Hepatocyte (in vitro differentiated cells): ENCODE data around the gene SNX19. TPM values are rescaled to one million over a fixed set of nuclear protein-coding genes. Genes with fewer than 3 reads are reported as not detected.

Experiments
- DNase-seq: peaks from one replicate; pipeline ENCODE4 v3.0.0-alpha.2; 2016; ENCODE audit warnings: low spot score
- H2AFZ ChIP-seq: fragments of 200-600 bp; sonication (generic); 2 replicates; pipeline ENCODE4 v1.6.0; 2016; ENCODE audit warnings: antibody characterized with exemption, mild to moderate bottlenecking
- H3K27ac ChIP-seq: fragments of 200-600 bp; sonication (generic); 2 replicates; pipeline ENCODE4 v1.5.1; 2016; ENCODE audit warnings: mild to moderate bottlenecking
- H3K27me3 ChIP-seq: fragments of 200-600 bp; sonication (generic); 2 replicates; pipeline ENCODE4 v1.6.1; 2016
- H3K36me3 ChIP-seq: fragments of 200-600 bp; sonication (generic); replicated peaks from 2 replicates; pipeline ENCODE4 v1.5.1; 2016; ENCODE audit warnings: low read depth; ENCODE audit not compliant: insufficient read depth
- H3K4me1 ChIP-seq: fragments of 200-600 bp; sonication (generic); 2 replicates; pipeline ENCODE4 v1.5.1; 2016; ENCODE audit warnings: mild to moderate bottlenecking, moderate library complexity; ENCODE audit not compliant: insufficient read depth
- H3K4me2 ChIP-seq: fragments of 200-600 bp; sonication (generic); 2 replicates; pipeline ENCODE4 v1.6.0; 2016
- H3K4me3 ChIP-seq: fragments of 200-600 bp; sonication (generic); 2 replicates; pipeline ENCODE4 v1.5.1; 2016; ENCODE audit warnings: mild to moderate bottlenecking
- H3K79me2 ChIP-seq: fragments of 200-600 bp; sonication (generic); 2 replicates; pipeline ENCODE4 v1.6.0; 2017; ENCODE audit warnings: mild to moderate bottlenecking
- H3K9me2 ChIP-seq: fragments of 200-600 bp; sonication (generic); replicated peaks from 2 replicates; pipeline ENCODE4 v1.6.0; 2017; ENCODE audit warnings: mild to moderate bottlenecking; ENCODE audit not compliant: insufficient read depth
- H3K9me3 ChIP-seq: fragments of 200-600 bp; sonication (generic); 2 replicates; pipeline ENCODE4 v1.5.1; 2016; ENCODE audit warnings: low read depth, mild to moderate bottlenecking
- H4K20me1 ChIP-seq: fragments of 200-600 bp; sonication (generic); 2 replicates; pipeline ENCODE4 v1.6.0; 2016; ENCODE audit warnings: mild to moderate bottlenecking; ENCODE audit not compliant: insufficient read depth, poor library complexity, severe bottlenecking
- CTCF ChIP-seq: fragments of 200-600 bp; sonication (generic); IDR thresholded peaks from 2 replicates; pipeline ENCODE4 v1.5.1; 2016; ENCODE audit warnings: antibody characterized with exemption, mild to moderate bottlenecking; ENCODE audit not compliant: poor library complexity
- EZH2 ChIP-seq: fragments of 200-600 bp; sonication (generic); IDR thresholded peaks from 2 replicates; pipeline ENCODE4 v1.6.1; 2016; ENCODE audit warnings: antibody characterized with exemption, mild to moderate bottlenecking, borderline replicate concordance
- EZH2phosphoT487 ChIP-seq: fragments of 200-600 bp; sonication (generic); IDR thresholded peaks from one replicate; pipeline ENCODE4 v1.6.1; 2018; ENCODE audit warnings: antibody characterized with exemption, mild to moderate bottlenecking, low read depth, moderate library complexity; ENCODE audit not compliant: unreplicated experiment, severe bottlenecking
- WGBS: methylation state at CpG from one replicate; pipeline ENCODE4 v1.1.6; 2016; ENCODE audit warnings: low lambda C conversion rate; ENCODE audit errors: missing lambda C conversion rate; 5-methylcytosine and 5-hydroxymethylcytosine counted together
- polyA plus RNA-seq: library from polyadenylated mRNA; unstranded; fragments of >200 nt; fragmentation: Nextera tagmentation; extraction: Ambion mirVana; gene quantifications from 2 replicates; pipeline ENCODE4 v1.2.1, GENCODE V29; 2016
- total RNA-seq: library from RNA; depleted of rRNA; stranded (reverse); fragments of >200 nt; gene quantifications from 2 replicates; pipeline ENCODE4 v1.2.3, GENCODE V29; 2014

Gene SNX19
- total and polyA plus RNA-seq, 2 experiments from 2014 or later, result 40.6 to 64.3 TPM

GRCh38 chr11:130865091-130865773 is 51.0 kb downstream of the SNX19 start:
- Histone ChIP-seq H3K36me3 (no peaks in the 10 kb centered on the region), H3K27me3 (no peaks in the 10 kb centered on the region), H3K27ac (peak overlapping the region; percentile 50), H3K4me1 (peaks cover 4% of the 10 kb centered on the region), H3K9me2 (no peaks in the 10 kb centered on the region), H4K20me1 (no peaks in the 10 kb centered on the region), H3K4me3 (no peak overlapping the region), H3K4me2 (no peak overlapping the region), H3K9me3 (no peaks in the 10 kb centered on the region), H2AFZ (no peak overlapping the region), H3K79me2 (no peaks in the 10 kb centered on the region)
- peak; percentile 11 for DNase-seq
- 80% methylated on average over 11 of the region's 11 CpGs for WGBS
- no peak for TF ChIP-seq EZH2phosphoT487
- no peak for TF ChIP-seq EZH2
- no peak for TF ChIP-seq CTCF

GRCh38 chr11:130861902-130862860 is 54.1 kb downstream of the SNX19 start:
- WGBS, result 28% methylated on average over 30 of the region's 30 CpGs
- peaks cover 4% of the 10 kb centered on the region for H3K4me1 ChIP-seq
- no peaks in the 10 kb centered on the region for H3K9me3 ChIP-seq
- H3K27ac ChIP-seq, result no peak overlapping the region
- DNase-seq, result peak; percentile 96
- H3K4me2 ChIP-seq, result peak overlapping the region; percentile 72
- H3K4me3 ChIP-seq, result no peak overlapping the region
- no peaks in the 10 kb centered on the region for H3K9me2 ChIP-seq
- H3K27me3 ChIP-seq, result no peaks in the 10 kb centered on the region
- TF ChIP-seq CTCF (peak; percentile 100), EZH2 (no peak)
- no peaks in the 10 kb centered on the region for H4K20me1 ChIP-seq
- no peak overlapping the region for H2AFZ ChIP-seq
- no peaks in the 10 kb centered on the region for H3K79me2 ChIP-seq
- H3K36me3 ChIP-seq, result no peaks in the 10 kb centered on the region

- H3K4me1 ChIP-seq, result peaks cover 4% of the 10 kb centered on the region
- WGBS, result 98% methylated on average over 12 of the region's 14 CpGs
- no peaks in the 10 kb centered on the region for H3K9me2 ChIP-seq
- TF ChIP-seq EZH2 (no peak), EZH2phosphoT487 (no peak), CTCF (no peak)
- no peaks in the 10 kb centered on the region for H3K27me3 ChIP-seq
- no peak overlapping the region for H3K4me2 ChIP-seq
- no peak for DNase-seq
- no peaks in the 10 kb centered on the region for H3K36me3 ChIP-seq
- no peak overlapping the region for H3K4me3 ChIP-seq
- no peak overlapping the region for H2AFZ ChIP-seq
- no peaks in the 10 kb centered on the region for H3K79me2 ChIP-seq
- no peaks in the 10 kb centered on the region for H3K9me3 ChIP-seq
- H4K20me1 ChIP-seq, result no peaks in the 10 kb centered on the region
- H3K27ac ChIP-seq, result no peak overlapping the region
Observed at GRCh38 chr11:130861283-130861682, 55.0 kb downstream of the SNX19 start.
